WTC11 (cell line): ENCODE measurements around the gene VSTM2L. TPM values are rescaled to one million over a fixed set of nuclear protein-coding genes. Genes with fewer than 3 reads are reported as not detected.
A peak's percentile ranks its signal among the peaks of the same experiment; 100 is the strongest.

Experiments
- ATAC-seq: fragments of 200-7000 bp; cut with Tn5 transposase; 2 replicates; pipeline ENCODE4 v1.10.0; 2021; ENCODE audit warnings: mild to moderate bottlenecking, moderate library complexity
- CTCF ChIA-PET: fragments of 300-600 bp; sonication (Branson Sonifier 250); formaldehyde crosslinking; loops from one replicate; lab custom pipeline; 2021; ENCODE audit warnings: antibody characterized with exemption; lab: Charles Lee
- POLR2A ChIA-PET: fragments of 350-600 bp; sonication (Branson Sonifier 250); formaldehyde crosslinking; loops from one replicate; lab custom pipeline; 2021; ENCODE audit warnings: antibody characterized with exemption; lab: Charles Lee
- DNase-seq: peaks from one replicate; pipeline ENCODE4 v3.0.0; 2021; ENCODE audit warnings: low spot score
- H3K27ac Mint-ChIP-seq: 2 replicates; pipeline ENCODE4 v1.8.0; 2021; ENCODE audit warnings: mixed read lengths
- H3K27me3 Mint-ChIP-seq: 2 replicates; pipeline ENCODE4 v1.8.0; 2021; ENCODE audit warnings: low read depth, mild to moderate bottlenecking, moderate library complexity, mixed read lengths
- H3K36me3 Mint-ChIP-seq: 2 replicates; pipeline ENCODE4 v1.8.0; 2021; ENCODE audit warnings: mixed read lengths
- H3K4me1 Mint-ChIP-seq: 2 replicates; pipeline ENCODE4 v1.8.0; 2022; ENCODE audit warnings: mixed read lengths
- H3K4me3 Mint-ChIP-seq: 2 replicates; pipeline ENCODE4 v1.8.0; 2021; ENCODE audit warnings: mild to moderate bottlenecking, moderate library complexity, mixed read lengths
- H3K9me3 Mint-ChIP-seq: 2 replicates; pipeline ENCODE4 v1.8.0; 2021; ENCODE audit warnings: mixed read lengths
- AFF4 ChIP-seq: sonication (generic); formaldehyde crosslinking; IDR thresholded peaks from 2 replicates; pipeline ENCODE4 v1.8.1; 2023; ENCODE audit warnings: mild to moderate bottlenecking, missing genetic modification reagents, borderline replicate concordance
- CREB1 ChIP-seq: sonication (generic); formaldehyde crosslinking; IDR thresholded peaks from 2 replicates; pipeline ENCODE4 v1.8.0; 2023; ENCODE audit warnings: mild to moderate bottlenecking, missing genetic modification reagents
- E2F5 ChIP-seq: sonication (generic); formaldehyde crosslinking; IDR thresholded peaks from 2 replicates; pipeline ENCODE4 v1.8.1; 2022; ENCODE audit warnings: mild to moderate bottlenecking, moderate library complexity, missing genetic modification reagents
- FOXJ3 ChIP-seq: sonication (generic); formaldehyde crosslinking; IDR thresholded peaks from 2 replicates; pipeline ENCODE4 v1.9.0; 2021; ENCODE audit warnings: missing genetic modification reagents, mild to moderate bottlenecking, borderline replicate concordance
- IRF1 ChIP-seq: sonication (generic); formaldehyde crosslinking; IDR thresholded peaks from 2 replicates; pipeline ENCODE4 v1.8.0; 2023; ENCODE audit warnings: missing genetic modification reagents
- JUN ChIP-seq: sonication (generic); formaldehyde crosslinking; IDR thresholded peaks from 2 replicates; pipeline ENCODE4 v1.8.0; 2023; ENCODE audit warnings: mild to moderate bottlenecking, missing genetic modification reagents
- KAT7 ChIP-seq: sonication (generic); formaldehyde crosslinking; IDR thresholded peaks from 2 replicates; pipeline ENCODE4 v1.8.1; 2023; ENCODE audit warnings: missing genetic modification reagents, mild to moderate bottlenecking, borderline replicate concordance
- MAX ChIP-seq: sonication (generic); formaldehyde crosslinking; IDR thresholded peaks from 2 replicates; pipeline ENCODE4 v1.8.0; 2022; ENCODE audit warnings: mild to moderate bottlenecking, missing genetic modification reagents
- NR1H2 ChIP-seq: sonication (generic); formaldehyde crosslinking; IDR thresholded peaks from 2 replicates; pipeline ENCODE4 v1.9.0; 2021; ENCODE audit warnings: mild to moderate bottlenecking, moderate library complexity, missing genetic modification reagents
- PRDM15 ChIP-seq: sonication (generic); formaldehyde crosslinking; IDR thresholded peaks from 2 replicates; pipeline ENCODE4 v1.8.0; 2022; ENCODE audit warnings: missing genetic modification reagents
- SOX15 ChIP-seq: fragments of 250-450 bp; sonication (Bioruptor Pico); IDR thresholded peaks from 2 replicates; pipeline ENCODE4 v1.9.0; 2021; ENCODE audit warnings: mild to moderate bottlenecking
- ZNF232 ChIP-seq: sonication (generic); formaldehyde crosslinking; IDR thresholded peaks from 2 replicates; pipeline ENCODE4 v1.8.0; 2022; ENCODE audit warnings: mild to moderate bottlenecking, missing genetic modification reagents
- ZNF263 ChIP-seq: sonication (generic); formaldehyde crosslinking; IDR thresholded peaks from 2 replicates; pipeline ENCODE4 v1.8.1; 2022; ENCODE audit warnings: low read depth, mild to moderate bottlenecking, moderate library complexity, missing genetic modification reagents
- ZNF281 ChIP-seq: sonication (generic); formaldehyde crosslinking; IDR thresholded peaks from 2 replicates; pipeline ENCODE4 v1.8.0; 2023; ENCODE audit warnings: mild to moderate bottlenecking, missing genetic modification reagents
- ZSCAN18 ChIP-seq: fragments of 250-450 bp; sonication (Bioruptor Pico); IDR thresholded peaks from 2 replicates; pipeline ENCODE4 v2.1.2; 2022; ENCODE audit warnings: mild to moderate bottlenecking, moderate library complexity
- total RNA-seq: library from RNA; stranded (reverse); gene quantifications from 3 replicates; pipeline ENCODE4 v1.2.3, GENCODE V29; 2021

The VSTM2L gene
- total RNA-seq, 1 experiment from 2014 or later: 1.9 TPM

- TF ChIP-seq NR1H2 (CRISPR knock-in tag) (no peak), E2F5 (no peak), FOXJ3 (no peak), AFF4 (CRISPR knock-in tag) (no peak), JUN (CRISPR knock-in tag) (no peak)
- TF ChIP-seq, all 79 proteins: peak for 0
Measured at GRCh38 chr20:37938954-37939353, 36.0 kb downstream of the VSTM2L start (continued).

GRCh38 chr20:37939701-37940560 lies 37.0 kb downstream of the VSTM2L start:
- Mint-ChIP-seq H3K9me3 (no peaks in the 10 kb centered on the region), H3K4me1 (peaks cover 5% of the 10 kb centered on the region; the same call in 1 of the 2 replicates), H3K27me3 (no peaks in the 10 kb centered on the region), H3K4me3 (no peak overlapping the region), H3K27ac (no peak overlapping the region), H3K36me3 (no peaks in the 10 kb centered on the region)
- TF ChIP-seq ZNF232 (CRISPR knock-in tag) (no peak), ZNF263 (CRISPR knock-in tag) (peak; percentile 79; the same call in 1 of the 2 replicates), PRDM15 (CRISPR knock-in tag) (no peak)
- ChIA-PET POLR2A (no interaction called here), CTCF (interaction anchor here (0.7 kb wide), 1 partner anchor 53 kb away, joined by 4 read pairs; no protein-coding TSS in a partner anchor)
- DNase-seq: no peak
- ATAC-seq: no peak

- Mint-ChIP-seq H3K4me3 (no peak overlapping the region), H3K36me3 (no peaks in the 10 kb centered on the region), H3K27me3 (no peaks in the 10 kb centered on the region), H3K4me1 (peaks cover 3% of the 10 kb centered on the region; the same call in 1 of the 2 replicates), H3K27ac (no peak overlapping the region), H3K9me3 (no peaks in the 10 kb centered on the region)
- POLR2A ChIA-PET: no interaction called here
- CTCF ChIA-PET: interaction anchor here (0.9 to 1.4 kb wide), 9 partner anchors 16 to 117 kb away, joined by 3 to 11 read pairs (median 4); no protein-coding TSS in a partner anchor
- DNase-seq (no peak), ATAC-seq (no peak)
- TF ChIP-seq KAT7 (CRISPR knock-in tag) (no peak), SOX15 (CRISPR knock-in tag) (no peak), ZSCAN18 (CRISPR knock-in tag) (no peak), IRF1 (CRISPR knock-in tag) (no peak), ZNF281 (CRISPR knock-in tag) (no peak), E2F5 (no peak), CREB1 (no peak), MAX (CRISPR knock-in tag) (no peak)
Measured at GRCh38 chr20:37940858-37941257, 37.9 kb downstream of the VSTM2L start.
